ENCODE data around the gene CDIP1.

The CDIP1 gene

DNA sequence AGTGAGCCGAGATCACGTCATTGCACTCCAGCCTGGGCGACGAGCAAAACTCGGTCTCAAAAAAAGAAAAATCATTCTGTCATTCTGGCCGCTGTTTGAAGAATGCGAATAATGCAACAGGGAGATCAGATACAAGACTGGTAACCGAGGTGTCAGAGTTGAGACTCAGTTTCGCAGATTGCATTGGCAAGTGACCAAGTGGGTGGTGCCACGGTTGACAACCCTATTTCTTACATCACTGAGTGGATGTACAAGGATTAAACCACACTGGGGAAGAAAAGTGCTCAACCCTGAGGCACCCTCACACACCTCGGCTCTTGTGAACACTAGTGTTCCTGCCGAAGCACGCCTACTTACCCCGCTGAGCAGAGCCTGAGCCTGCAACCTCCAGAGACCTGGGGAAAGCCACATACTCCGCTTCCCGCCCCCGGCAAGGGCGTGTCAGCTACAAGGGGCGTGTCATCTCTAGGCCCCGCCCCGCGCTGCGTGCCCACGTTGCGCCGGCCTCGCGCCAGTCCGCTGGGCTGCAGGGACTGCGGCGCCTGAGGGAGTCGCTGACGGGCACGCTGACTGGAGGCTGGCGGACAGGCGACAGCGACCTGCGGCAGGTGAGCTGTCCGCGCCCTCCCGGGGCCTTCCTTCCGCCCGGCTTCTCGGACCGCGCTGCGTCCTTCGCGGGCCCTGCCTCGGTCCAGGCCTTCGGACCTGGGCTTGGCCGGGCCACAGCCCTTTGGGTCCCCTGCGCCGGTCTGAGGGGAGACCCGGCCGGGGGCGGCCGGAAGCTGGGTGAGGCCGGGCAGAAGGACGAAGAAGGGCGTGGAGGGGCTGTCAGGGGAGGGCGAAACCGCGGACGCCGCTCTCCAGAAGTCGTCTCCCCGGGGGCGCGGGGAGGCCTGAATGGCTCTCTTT lies 62.4 kb downstream of the CDIP1 start, which contains the start of gene HMOX2:
Gene HMOX2 (plus strand): TSS at position 519 of the 909 bp plus-strand sequence. CDS start 29,127 bp downstream, outside the sequence.
- Mint-ChIP-seq H3K9me3 (no peaks in the 10 kb centered on the region), H3K27me3 (no peaks in the 10 kb centered on the region), H3K4me3 (peak within 1 kb of the TSS; percentile 86), H3K36me3 (no peaks in the 10 kb centered on the region), H3K4me1 (peaks cover 15% of the 10 kb centered on the region), H3K27ac (peak within 1 kb of the TSS; percentile 84)
- DNase-seq (ENCODE audit: low spot score in 2 of 2) (peak; percentile 95 to 97), ATAC-seq (ENCODE audit: low read depth) (peak; percentile 88)

DNA sequence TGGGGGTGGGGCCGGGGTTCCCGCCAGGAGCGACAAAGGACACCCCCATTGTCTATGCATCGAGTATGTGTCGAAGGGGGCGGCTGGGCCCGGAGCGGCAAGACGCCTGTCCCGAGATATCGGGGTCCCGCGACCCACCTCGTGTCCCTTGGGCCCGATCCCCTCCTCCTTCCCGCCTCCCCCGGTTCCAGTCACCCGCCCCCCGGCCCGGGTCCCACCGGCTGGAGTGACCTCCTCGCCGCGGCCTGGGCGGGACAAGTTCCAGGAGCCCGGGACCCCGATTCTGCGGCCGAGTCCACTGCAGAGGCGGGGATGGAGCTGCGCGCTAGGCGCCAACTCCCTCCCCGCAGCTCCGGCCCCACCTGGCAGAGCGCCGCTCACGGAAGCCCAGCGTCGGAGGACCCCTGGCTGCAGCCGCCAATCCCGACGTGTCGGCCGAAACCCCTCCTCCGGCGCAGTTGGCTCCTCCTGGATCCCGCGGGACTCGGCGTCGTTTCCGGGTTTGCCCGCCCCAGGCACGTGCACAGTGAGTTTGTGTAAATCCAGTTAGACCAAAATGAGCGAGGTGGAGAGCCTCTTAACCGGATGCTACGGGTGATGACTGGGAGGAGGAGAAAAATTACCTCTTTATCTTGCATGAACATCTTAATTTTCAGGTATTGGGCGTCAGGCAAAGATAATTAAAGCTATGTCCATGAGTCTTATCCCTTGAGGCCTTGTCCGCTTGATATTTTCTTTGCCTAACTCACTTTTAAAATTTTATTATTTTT lies 64.2 kb downstream of the CDIP1 start, which contains the start of gene NMRAL1:
Gene NMRAL1 (minus strand): TSS at position 434 of the 770 bp plus-strand sequence. CDS start 493 bp downstream, outside the sequence.
- Mint-ChIP-seq H3K27me3 (no peaks in the 10 kb centered on the region), H3K9me3 (no peaks in the 10 kb centered on the region), H3K36me3 (peaks cover 2% of the 10 kb centered on the region), H3K4me3 (peak within 1 kb of the TSS; percentile 85), H3K4me1 (peaks cover 15% of the 10 kb centered on the region), H3K27ac (peak within 1 kb of the TSS; percentile 82)
- DNase-seq (ENCODE audit: low spot score in 2 of 2), result peak; percentile 70 to 71
- ATAC-seq (ENCODE audit: low read depth), result peak; percentile 51

DNA sequence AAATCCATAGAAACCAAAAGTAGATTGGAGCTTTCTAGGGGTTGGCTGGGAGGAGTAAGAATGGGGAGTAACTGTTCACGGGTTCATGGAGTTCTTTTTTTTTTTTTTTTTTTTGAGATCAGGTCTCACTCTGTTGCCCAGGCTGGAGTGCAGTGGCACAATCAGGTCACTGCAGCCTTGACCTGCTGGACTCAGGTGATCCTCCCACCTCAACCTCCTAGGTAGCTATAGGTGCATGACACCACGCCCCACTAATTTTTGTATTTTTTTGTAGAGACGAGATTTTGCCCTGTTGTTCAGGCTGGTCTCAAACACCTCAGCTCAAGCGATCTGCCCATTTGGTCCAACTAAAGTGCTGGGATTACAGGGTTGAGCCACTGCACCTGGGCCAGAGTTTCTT lies 65.7 kb downstream of the CDIP1 start:
- Mint-ChIP-seq H3K4me3 (peak overlapping the region; percentile 37), H3K4me1 (peaks cover 11% of the 10 kb centered on the region), H3K9me3 (no peaks in the 10 kb centered on the region), H3K27me3 (no peaks in the 10 kb centered on the region), H3K36me3 (peaks cover 4% of the 10 kb centered on the region), H3K27ac (peak overlapping the region; percentile 53)
- no peak for ATAC-seq (ENCODE audit: low read depth)
- no peak for DNase-seq (ENCODE audit: low spot score in 2 of 2)

DNA sequence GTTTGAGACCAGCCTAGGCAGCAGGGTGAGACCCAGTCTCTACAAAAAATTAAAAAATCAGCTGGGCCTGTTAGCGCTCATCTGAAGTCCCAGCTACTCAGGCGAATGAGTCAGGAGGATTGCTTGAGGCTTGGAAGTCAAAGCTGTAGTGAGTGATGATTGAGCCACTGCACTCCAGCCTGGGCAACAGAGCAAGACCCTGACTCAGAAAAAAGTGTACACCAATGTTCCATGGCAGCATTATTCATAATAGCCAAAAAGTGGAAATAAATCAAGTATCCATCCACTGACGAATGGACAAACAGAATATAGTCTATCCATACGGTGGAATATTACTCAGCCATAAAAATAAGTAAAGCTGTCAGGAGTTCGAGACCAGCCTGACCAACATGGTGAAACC lies 66.7 kb downstream of the CDIP1 start:
- peaks cover 5% of the 10 kb centered on the region for H3K4me1 Mint-ChIP-seq
- H3K27me3 Mint-ChIP-seq, result no peaks in the 10 kb centered on the region
- DNase-seq (ENCODE audit: low spot score in 2 of 2) (no peak), ATAC-seq (ENCODE audit: low read depth) (no peak)
- H3K4me3 Mint-ChIP-seq, result no peak overlapping the region
- H3K9me3 Mint-ChIP-seq, result no peaks in the 10 kb centered on the region
- peaks cover 5% of the 10 kb centered on the region for H3K36me3 Mint-ChIP-seq
- H3K27ac Mint-ChIP-seq, result no peak overlapping the region

DNA sequence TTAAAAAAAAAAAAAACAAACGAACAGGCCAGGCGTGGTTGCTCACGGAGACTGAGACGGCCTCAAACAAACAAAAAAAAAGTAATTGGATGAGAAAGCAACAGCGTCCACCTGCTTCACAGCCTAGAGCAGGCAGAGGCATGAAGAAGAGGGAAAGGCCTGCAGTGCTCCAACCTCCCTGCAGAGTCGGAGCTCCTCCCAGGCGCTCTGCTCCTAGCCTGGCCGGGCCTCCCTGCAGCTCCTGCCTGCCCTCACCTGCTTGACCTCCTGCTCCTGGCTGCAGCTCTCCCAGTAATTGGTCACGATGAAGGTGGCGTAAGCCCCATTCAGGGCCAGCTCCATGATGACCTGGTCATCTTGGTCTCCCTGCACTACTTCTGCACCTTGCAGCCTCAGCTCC lies 69.6 kb downstream of the CDIP1 start:
- DNase-seq (ENCODE audit: low spot score in 2 of 2), result no peak
- Mint-ChIP-seq H3K9me3 (no peaks in the 10 kb centered on the region), H3K36me3 (peaks cover 12% of the 10 kb centered on the region), H3K4me3 (no peak overlapping the region), H3K27ac (no peak overlapping the region), H3K27me3 (no peaks in the 10 kb centered on the region), H3K4me1 (no peaks in the 10 kb centered on the region)
- ATAC-seq (ENCODE audit: low read depth), result no peak

DNA sequence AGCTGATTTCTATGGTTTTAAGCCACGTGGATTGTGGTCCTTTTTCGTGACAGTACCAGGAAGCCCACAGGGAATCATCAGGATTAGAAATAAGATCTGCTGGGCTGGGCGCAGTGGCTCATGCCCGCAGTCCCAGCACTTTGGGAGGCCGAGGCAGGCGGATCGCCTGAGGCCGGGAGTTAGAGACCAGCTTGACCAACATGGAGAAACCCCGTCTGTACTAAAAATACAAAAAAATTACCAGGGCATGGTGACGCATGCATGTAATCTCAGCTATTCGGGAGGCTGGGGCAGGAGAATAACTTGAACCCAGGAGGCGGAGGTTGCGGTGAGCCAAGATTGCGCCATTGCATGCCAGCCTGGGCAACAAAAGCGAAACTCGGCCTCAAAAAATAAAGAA lies 70.7 kb downstream of the CDIP1 start:
- Mint-ChIP-seq H3K36me3 (peaks cover 14% of the 10 kb centered on the region), H3K9me3 (no peaks in the 10 kb centered on the region), H3K4me3 (no peak overlapping the region), H3K27me3 (no peaks in the 10 kb centered on the region), H3K27ac (no peak overlapping the region), H3K4me1 (no peaks in the 10 kb centered on the region)
- DNase-seq (ENCODE audit: low spot score in 2 of 2), result no peak
- no peak for ATAC-seq (ENCODE audit: low read depth)

DNA sequence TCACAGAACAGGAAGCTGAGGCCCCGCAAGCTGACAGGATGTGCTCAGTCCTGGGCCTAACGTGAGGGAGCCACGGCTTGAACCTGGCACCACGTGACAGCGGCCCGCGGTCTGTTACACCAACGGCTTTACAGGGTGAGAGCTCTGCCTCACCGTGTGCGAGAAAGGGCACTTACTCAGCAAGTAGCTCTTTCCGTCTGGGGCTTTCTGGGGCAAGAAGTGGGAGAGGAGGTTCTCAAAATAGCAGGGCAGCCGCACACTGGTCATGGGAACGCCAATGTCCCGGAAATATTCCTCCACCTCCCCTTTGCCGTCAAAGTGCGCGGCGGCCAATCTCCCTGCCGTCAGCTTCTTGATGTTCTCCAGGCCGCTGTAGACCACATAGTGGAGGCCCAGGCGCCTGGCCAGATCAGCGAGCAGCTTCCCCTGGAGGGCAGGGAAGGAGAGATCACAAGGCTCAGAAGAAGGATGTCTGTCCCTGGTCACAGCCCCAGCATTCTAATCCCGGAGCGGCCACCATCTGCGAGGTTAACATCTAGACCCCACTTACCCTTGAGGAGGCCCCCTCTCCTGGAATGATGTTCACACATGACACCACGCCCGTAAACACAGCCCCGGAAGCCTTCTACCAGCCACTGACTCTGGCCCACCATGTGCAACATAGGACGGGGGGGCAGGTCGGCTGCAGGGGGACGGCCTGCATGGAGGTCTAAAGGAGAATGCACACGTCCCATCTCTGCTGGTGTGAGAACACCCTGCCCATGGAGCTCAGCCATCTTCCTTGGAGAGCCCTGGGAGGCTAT lies 72.4 kb downstream of the CDIP1 start:
- no peak overlapping the region for H3K27ac Mint-ChIP-seq
- peaks cover 14% of the 10 kb centered on the region for H3K36me3 Mint-ChIP-seq
- no peaks in the 10 kb centered on the region for H3K4me1 Mint-ChIP-seq
- no peak overlapping the region for H3K4me3 Mint-ChIP-seq
- no peaks in the 10 kb centered on the region for H3K27me3 Mint-ChIP-seq
- no peaks in the 10 kb centered on the region for H3K9me3 Mint-ChIP-seq
- no peak for DNase-seq (ENCODE audit: low spot score in 2 of 2)
- ATAC-seq (ENCODE audit: low read depth), result no peak

DNA sequence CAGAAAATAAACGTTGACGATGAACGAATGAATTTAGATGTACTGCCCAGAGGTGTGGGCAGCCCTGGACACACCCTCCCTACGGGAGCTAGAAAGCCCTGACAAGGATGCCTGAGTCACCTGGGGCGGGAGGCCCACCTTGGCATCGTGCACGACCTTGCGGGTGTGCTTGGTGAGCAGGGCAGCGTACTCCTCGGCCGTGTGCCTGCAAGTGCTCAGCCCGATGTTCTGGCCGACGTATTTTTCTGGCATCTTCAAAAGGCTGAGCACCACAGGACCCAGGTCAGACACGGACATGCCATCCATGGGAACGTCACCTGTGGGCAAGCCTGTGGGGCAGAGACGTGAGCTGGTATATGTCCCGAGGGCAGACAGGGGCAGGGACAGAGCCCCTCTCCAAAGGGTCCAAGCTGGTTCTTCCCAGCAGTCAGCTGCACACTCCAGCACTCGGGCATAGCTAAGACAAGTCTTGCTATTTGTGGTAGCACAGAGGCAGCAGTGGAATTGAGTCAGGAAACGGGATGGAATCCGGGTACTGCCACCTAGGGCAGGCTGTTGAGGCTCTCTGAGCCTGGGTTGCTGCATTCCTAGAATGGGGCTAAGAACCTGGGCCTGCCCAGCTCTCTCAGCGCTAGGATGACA lies 74.9 kb downstream of the CDIP1 start:
- Mint-ChIP-seq H3K4me3 (no peak overlapping the region), H3K27me3 (no peaks in the 10 kb centered on the region), H3K9me3 (no peaks in the 10 kb centered on the region), H3K36me3 (peaks cover 18% of the 10 kb centered on the region), H3K27ac (peak overlapping the region; percentile 21), H3K4me1 (peaks cover 5% of the 10 kb centered on the region)
- ATAC-seq (ENCODE audit: low read depth), result no peak
- no peak for DNase-seq (ENCODE audit: low spot score in 2 of 2)

DNA sequence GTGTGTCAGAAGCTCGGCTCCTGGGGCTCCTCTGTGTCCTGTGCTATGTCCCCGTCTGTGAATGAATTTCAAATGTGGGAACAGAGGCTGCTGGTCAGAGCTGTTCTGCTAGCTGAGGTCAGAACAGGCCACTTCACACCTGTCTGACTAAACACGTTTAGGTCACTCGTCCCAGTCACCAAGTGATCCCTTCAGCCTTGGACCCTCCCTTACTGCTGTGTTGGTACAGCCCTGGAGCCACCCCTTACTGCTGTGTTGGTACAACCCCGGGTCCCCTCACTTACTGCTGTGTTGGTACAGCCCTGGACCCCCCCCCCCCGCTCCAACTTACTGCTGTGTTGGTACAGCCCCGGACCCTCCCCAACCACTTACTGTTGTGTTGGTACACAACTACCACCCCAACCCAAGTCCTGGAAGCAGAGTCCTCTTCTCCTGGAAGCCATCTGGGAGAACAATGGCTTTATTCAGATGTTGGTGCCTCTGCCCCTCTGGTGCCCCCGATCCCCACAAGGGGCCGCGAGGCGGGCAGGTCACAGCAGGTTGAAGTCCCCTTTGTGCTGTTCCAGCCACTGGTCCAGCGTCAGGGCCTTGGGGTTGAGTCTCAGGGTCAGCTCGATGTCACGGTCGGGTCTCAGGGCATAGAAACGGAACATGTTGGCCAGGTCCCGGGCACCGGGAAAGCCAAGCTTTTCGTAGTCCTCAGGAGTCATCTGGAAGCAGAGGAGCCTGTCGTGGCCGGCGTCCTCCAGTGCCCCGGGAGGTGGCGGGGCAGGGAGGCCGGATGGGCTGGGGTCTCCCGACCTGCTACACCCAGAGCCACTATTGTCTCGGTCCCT lies 77.1 kb downstream of the CDIP1 start:
- Mint-ChIP-seq H3K36me3 (peaks cover 17% of the 10 kb centered on the region), H3K9me3 (no peaks in the 10 kb centered on the region), H3K27me3 (no peaks in the 10 kb centered on the region), H3K27ac (no peak overlapping the region), H3K4me1 (peaks cover 5% of the 10 kb centered on the region), H3K4me3 (no peak overlapping the region)
- DNase-seq (ENCODE audit: low spot score in 2 of 2) (no peak), ATAC-seq (ENCODE audit: low read depth) (no peak)

DNA sequence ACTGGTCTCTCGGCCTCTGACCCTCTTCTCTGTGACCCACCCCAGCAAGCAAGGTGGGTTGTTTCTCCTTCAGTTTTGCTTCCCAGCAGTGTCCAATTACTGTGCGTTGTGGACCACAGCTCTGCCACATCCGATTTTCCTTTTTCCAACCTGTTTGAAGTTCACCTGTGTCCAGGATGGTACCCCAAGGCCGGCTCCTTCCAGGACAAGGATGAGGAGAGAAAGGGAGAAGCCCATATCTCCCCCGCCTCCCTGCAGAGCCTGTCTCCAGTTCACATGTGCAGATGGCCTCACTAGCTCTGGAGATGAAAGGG lies 77.7 kb downstream of the CDIP1 start:
- Mint-ChIP-seq H3K36me3 (peaks cover 17% of the 10 kb centered on the region), H3K27ac (no peak overlapping the region), H3K9me3 (no peaks in the 10 kb centered on the region), H3K4me1 (peaks cover 5% of the 10 kb centered on the region), H3K4me3 (no peak overlapping the region), H3K27me3 (no peaks in the 10 kb centered on the region)
- ATAC-seq (ENCODE audit: low read depth) (no peak), DNase-seq (ENCODE audit: low spot score in 2 of 2) (no peak)

All from memory B cell (primary cell).